ENCODE results near the gene MSANTD1. TPM values are rescaled to one million over a fixed set of nuclear protein-coding genes. Genes with fewer than 3 reads are reported as not detected.

MSANTD1 gene
- total and polyA plus RNA-seq, 2 of the 8 experiments (the other 6 are each of a cell fraction or from before 2014, with no cell fraction given) = 0.23 to 0.45 TPM

DNA sequence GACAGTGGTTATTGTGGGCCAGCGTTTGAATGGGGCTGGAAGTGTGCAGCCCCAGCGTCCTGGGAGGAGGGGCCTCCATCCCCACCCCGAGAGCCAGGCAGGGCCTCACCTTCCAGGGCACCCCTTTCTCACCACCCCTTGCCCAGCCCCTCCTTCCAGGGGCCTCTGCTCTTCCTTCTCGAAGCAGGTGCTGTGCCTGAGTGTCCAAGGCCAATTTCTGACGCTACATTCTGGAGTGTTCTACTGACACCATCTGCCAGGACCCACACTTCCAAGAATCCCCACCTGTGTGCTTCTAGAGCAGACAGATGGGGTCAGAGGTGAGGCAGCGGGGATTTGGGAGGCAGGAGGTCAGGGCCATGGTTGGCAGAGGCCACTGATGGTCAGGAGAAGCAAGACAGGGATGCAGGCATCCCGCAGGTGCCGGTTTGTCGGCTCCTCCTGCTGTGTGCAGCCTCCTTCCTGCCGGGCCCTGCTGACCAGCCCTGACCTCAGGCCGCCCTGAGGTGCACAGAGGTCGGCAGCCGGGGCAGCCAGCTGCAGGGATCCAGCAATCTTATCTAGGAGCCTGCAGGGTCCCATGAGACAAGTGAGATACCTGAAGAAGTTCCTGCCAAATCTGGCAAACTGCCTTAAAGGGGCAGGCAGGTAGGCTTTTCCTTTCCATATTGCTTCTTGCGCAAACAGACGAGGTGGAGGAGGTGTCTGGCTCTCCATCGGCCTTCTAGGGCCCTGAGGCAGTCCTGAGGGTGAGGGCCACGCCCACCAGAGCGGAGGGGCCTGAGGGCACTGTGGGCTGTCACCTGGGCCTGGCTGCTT lies 18.8 kb downstream of the MSANTD1 start:
- 0 out of 2 replicates have a peak overlapping the region, but pooled peaks have one; percentile 24 for H2BK5ac ChIP-seq (ENCODE audit: low read depth, low read length)
- H4K8ac ChIP-seq (ENCODE audit: extremely low read depth, insufficient read depth, low read length) = no peak overlapping the region
- H2AFZ ChIP-seq (ENCODE audit: low read length) = no peak overlapping the region
- H2BK12ac ChIP-seq (ENCODE audit: low read depth, low read length) = no peak overlapping the region
- H3K23ac ChIP-seq (ENCODE audit: insufficient read length) = no peak overlapping the region
- no peak overlapping the region for H3K27ac ChIP-seq (ENCODE audit: low read depth, low read length)
- ChIA-PET CTCF (ENCODE audit: partially characterized antibody) (interaction anchor here (1.0 kb wide), 1 partner anchor 51 kb away, joined by 3 read pairs; no protein-coding TSS in a partner anchor), POLR2A (ENCODE audit: partially characterized antibody) (no interaction called here)
- no peak overlapping the region for H3K18ac ChIP-seq (ENCODE audit: extremely low read depth, low read length)
- H3K36me3 ChIP-seq (ENCODE audit: control insufficient read depth in 2 of 4, insufficient read depth in 4 of 4, low read length in 3 of 4) = no peaks in the 10 kb centered on the region
- H2BK20ac ChIP-seq (ENCODE audit: low read length) = no peak overlapping the region
- H4K91ac ChIP-seq (replicated peaks; ENCODE audit: insufficient read length, low read length) = no peak overlapping the region
- H4K20me1 ChIP-seq (replicated peaks in 1 of 2; ENCODE audit: control insufficient read depth in 1 of 2, insufficient read depth in 2 of 2, low read length in 2 of 2) = no peaks in the 10 kb centered on the region
- no peak overlapping the region for H2BK15ac ChIP-seq (ENCODE audit: low read length)
- no peak overlapping the region for H2BK120ac ChIP-seq (replicated peaks; ENCODE audit: low read depth, low read length)
- DNase-seq (ENCODE audit: low read depth in 1 of 2, low spot score in 2 of 2) (peak in 1 of 2 experiments; percentile 46), FAIRE-seq (no peak)
- H3K4ac ChIP-seq (replicated peaks; ENCODE audit: insufficient read length, low read depth, low read length) = no peak overlapping the region
- no peak overlapping the region for H3K56ac ChIP-seq (replicated peaks; ENCODE audit: insufficient read length, low read depth, low read length)
- no peaks in the 10 kb centered on the region for H3K79me2 ChIP-seq (ENCODE audit: control insufficient read depth in 1 of 2, insufficient read depth in 2 of 2, low read length in 2 of 2)
- H3K23me2 ChIP-seq (ENCODE audit: low read depth, low read length) = no peaks in the 10 kb centered on the region
- no peak overlapping the region for H2AK5ac ChIP-seq (ENCODE audit: low read depth, low read length)
- 82% methylated on average over 18 of the region's 18 CpGs; no CpG with 5 or more reads in 1 of the 2 experiments for WGBS, 2 experiments (ENCODE audit: extremely low coverage in 1 of 2, insufficient coverage in 1 of 2, insufficient read length in 1 of 2, insufficient replicate concordance in 2 of 2, low coverage in 1 of 2, low lambda C conversion rate in 2 of 2, missing lambda C conversion rate in 1 of 2)
- H3K4me1 ChIP-seq (replicated peaks in 1 of 4; ENCODE audit: control insufficient read depth in 3 of 4, insufficient read depth in 4 of 4, low read length in 3 of 4) = peaks cover 0 to 6% (median 0%) of the 10 kb centered on the region in 4 experiments; a peak in 1 of 7 replicates
- H3K9me3 ChIP-seq (ENCODE audit: insufficient read depth in 2 of 2, low read depth in 1 of 2, low read length in 1 of 2) = no peaks in the 10 kb centered on the region
- no peak overlapping the region for H4K5ac ChIP-seq (ENCODE audit: insufficient read length, low read depth, low read length)
- H3K79me1 ChIP-seq (ENCODE audit: low read depth, low read length) = no peaks in the 10 kb centered on the region
- no peak overlapping the region for H3K4me2 ChIP-seq (ENCODE audit: insufficient read depth in 1 of 2, low read depth in 2 of 2, low read length in 2 of 2)
- H3K9ac ChIP-seq (replicated peaks in 1 of 4; ENCODE audit: extremely low read depth in 1 of 4, low read depth in 3 of 4, low read length in 3 of 4) = no peak overlapping the region
- no peak overlapping the region for H3K4me3 ChIP-seq (ENCODE audit: extremely low read depth in 1 of 4, insufficient read depth in 2 of 4, low read depth in 3 of 4, low read length in 4 of 4)
- no peaks in the 10 kb centered on the region; a peak in 2 of 7 replicates for H3K27me3 ChIP-seq (replicated peaks in 1 of 4; ENCODE audit: control insufficient read depth in 3 of 4, extremely low read depth in 1 of 4, insufficient read depth in 3 of 4, low read length in 3 of 4)
- TF ChIP-seq NANOG (IDR thresholded peaks at IDR 0.05; ENCODE audit: insufficient read depth, low read depth, low read length, poor library complexity, severe bottlenecking) = no peak
- TF ChIP-seq CEBPB (IDR thresholded peaks at IDR 0.05; ENCODE audit: low read depth, low read length) = peak; percentile 73
- no peak overlapping the region for H3K14ac ChIP-seq (ENCODE audit: insufficient read length)

Data from H1 (cell line).